Measurements from ENCODE around the gene EFHC1. TPM values are rescaled to one million over a fixed set of nuclear protein-coding genes. Genes with fewer than 3 reads are reported as not detected.

Gene EFHC1
- total RNA-seq, 1 donor from 2014 or later = 59.8 TPM

DNA sequence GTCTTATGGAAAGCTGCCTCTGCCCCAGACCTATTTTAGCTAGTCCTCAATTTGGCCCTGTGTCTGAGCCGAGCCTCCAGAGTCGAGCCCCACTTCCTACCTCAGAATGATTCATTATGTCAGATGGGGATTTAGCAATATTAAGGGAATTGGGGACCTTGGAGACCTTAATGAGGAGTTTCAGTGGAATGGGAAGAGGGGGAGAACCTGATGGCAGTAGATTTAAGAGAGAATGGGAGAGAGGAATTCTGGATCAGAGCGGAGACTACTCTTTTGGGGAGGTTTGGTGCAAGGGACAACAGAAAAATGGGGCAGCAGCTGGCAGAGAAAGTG is 63.5 kb downstream of the EFHC1 start:
- Mint-ChIP-seq H3K4me3 (no peak overlapping the region), H3K27ac (no peak overlapping the region)

DNA sequence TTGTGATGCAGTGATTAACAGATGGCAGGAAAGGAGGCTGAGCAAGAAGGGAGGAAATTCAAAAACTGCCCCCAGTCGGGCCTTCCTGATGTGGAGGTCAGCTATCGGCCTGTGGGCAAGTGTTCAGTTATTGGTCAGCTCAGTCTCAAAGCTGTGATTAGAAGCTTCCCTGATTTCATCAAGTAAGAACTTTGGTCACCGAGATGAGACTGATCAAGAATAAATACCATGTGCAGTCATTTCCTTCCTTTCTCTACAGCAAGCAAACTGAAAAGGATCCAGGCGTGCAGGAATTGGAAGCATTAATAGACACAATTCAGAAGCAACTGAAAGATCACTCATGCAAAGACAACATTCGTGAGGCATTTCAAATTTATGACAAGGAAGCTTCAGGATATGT is 69.7 kb downstream of the EFHC1 start:
- H3K4me3 Mint-ChIP-seq = no peak overlapping the region
- no peak overlapping the region for H3K4me3 ChIP-seq
- H3K9ac ChIP-seq = no peak overlapping the region
- no peaks in the 10 kb centered on the region for H3K79me2 ChIP-seq (ENCODE audit: low read depth)
- no peak overlapping the region for H2AFZ ChIP-seq (replicated peaks)
- no peaks in the 10 kb centered on the region for H3K27me3 ChIP-seq
- peaks cover 5% of the 10 kb centered on the region for H3K27me3 Mint-ChIP-seq (ENCODE audit: insufficient read depth, low read depth)
- no peak overlapping the region for H3K27ac Mint-ChIP-seq
- H3K9me3 Mint-ChIP-seq = no peaks in the 10 kb centered on the region
- H3K4me1 ChIP-seq = peaks cover 5% of the 10 kb centered on the region
- no peaks in the 10 kb centered on the region for H3K9me3 ChIP-seq (ENCODE audit: low read depth)
- H3K4me1 Mint-ChIP-seq = no peaks in the 10 kb centered on the region
- no peak overlapping the region for H3K4me2 ChIP-seq
- no peaks in the 10 kb centered on the region for H4K20me1 ChIP-seq (ENCODE audit: low read depth)
- H3K27ac ChIP-seq = no peak overlapping the region
- H3F3A ChIP-seq (ENCODE audit: low read depth) = peaks cover 5% of the 10 kb centered on the region
- no peak for TF ChIP-seq EZH2 (IDR thresholded peaks at IDR 0.05)
- no peak for TF ChIP-seq EZH2phosphoT487 (IDR thresholded peaks at IDR 0.05)
- no peak for DNase-seq (ENCODE audit: low spot score)
- peaks cover 37% of the 10 kb centered on the region for H3K36me3 Mint-ChIP-seq
- H3K36me3 ChIP-seq = no peaks in the 10 kb centered on the region

More for the DNA sequence above, 63.5 kb downstream of the EFHC1 start:
- no peak overlapping the region for H2AFZ ChIP-seq (replicated peaks)
- Mint-ChIP-seq H3K4me1 (no peaks in the 10 kb centered on the region), H3K36me3 (peaks cover 29% of the 10 kb centered on the region), H3K27me3 (ENCODE audit: insufficient read depth, low read depth) (no peaks in the 10 kb centered on the region), H3K9me3 (no peaks in the 10 kb centered on the region)
- H3K9me3 ChIP-seq (ENCODE audit: low read depth) = no peaks in the 10 kb centered on the region
- no peak overlapping the region for H3K27ac ChIP-seq
- H3K27me3 ChIP-seq = no peaks in the 10 kb centered on the region
- no peak overlapping the region for H3K4me2 ChIP-seq
- H3F3A ChIP-seq (ENCODE audit: low read depth) = no peaks in the 10 kb centered on the region
- no peak overlapping the region for H3K9ac ChIP-seq
- no peaks in the 10 kb centered on the region for H3K4me1 ChIP-seq
- no peaks in the 10 kb centered on the region for H3K36me3 ChIP-seq
- DNase-seq (ENCODE audit: low spot score) = no peak
- H4K20me1 ChIP-seq (ENCODE audit: low read depth) = no peaks in the 10 kb centered on the region
- H3K79me2 ChIP-seq (ENCODE audit: low read depth) = no peaks in the 10 kb centered on the region
- TF ChIP-seq, protein P1, sequence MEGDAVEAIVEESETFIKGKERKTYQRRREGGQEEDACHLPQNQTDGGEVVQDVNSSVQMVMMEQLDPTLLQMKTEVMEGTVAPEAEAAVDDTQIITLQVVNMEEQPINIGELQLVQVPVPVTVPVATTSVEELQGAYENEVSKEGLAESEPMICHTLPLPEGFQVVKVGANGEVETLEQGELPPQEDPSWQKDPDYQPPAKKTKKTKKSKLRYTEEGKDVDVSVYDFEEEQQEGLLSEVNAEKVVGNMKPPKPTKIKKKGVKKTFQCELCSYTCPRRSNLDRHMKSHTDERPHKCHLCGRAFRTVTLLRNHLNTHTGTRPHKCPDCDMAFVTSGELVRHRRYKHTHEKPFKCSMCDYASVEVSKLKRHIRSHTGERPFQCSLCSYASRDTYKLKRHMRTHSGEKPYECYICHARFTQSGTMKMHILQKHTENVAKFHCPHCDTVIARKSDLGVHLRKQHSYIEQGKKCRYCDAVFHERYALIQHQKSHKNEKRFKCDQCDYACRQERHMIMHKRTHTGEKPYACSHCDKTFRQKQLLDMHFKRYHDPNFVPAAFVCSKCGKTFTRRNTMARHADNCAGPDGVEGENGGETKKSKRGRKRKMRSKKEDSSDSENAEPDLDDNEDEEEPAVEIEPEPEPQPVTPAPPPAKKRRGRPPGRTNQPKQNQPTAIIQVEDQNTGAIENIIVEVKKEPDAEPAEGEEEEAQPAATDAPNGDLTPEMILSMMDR (IDR thresholded peaks at IDR 0.05) = no peak
- TF ChIP-seq EZH2phosphoT487 (IDR thresholded peaks at IDR 0.05) (no peak), EZH2 (IDR thresholded peaks at IDR 0.05) (no peak)
- H3K4me3 ChIP-seq = no peak overlapping the region

- H3K4me3 Mint-ChIP-seq = no peak overlapping the region
- no peak overlapping the region for H2AFZ ChIP-seq (replicated peaks)
- H4K20me1 ChIP-seq (ENCODE audit: low read depth) = no peaks in the 10 kb centered on the region
- no peaks in the 10 kb centered on the region for H3K9me3 ChIP-seq (ENCODE audit: low read depth)
- no peak for DNase-seq (ENCODE audit: low spot score)
- H3K36me3 Mint-ChIP-seq = peaks cover 34% of the 10 kb centered on the region
- H3K4me3 ChIP-seq = no peak overlapping the region
- no peaks in the 10 kb centered on the region for H3K9me3 Mint-ChIP-seq
- H3K79me2 ChIP-seq (ENCODE audit: low read depth) = no peaks in the 10 kb centered on the region
- no peak overlapping the region for H3K4me2 ChIP-seq
- peaks cover 5% of the 10 kb centered on the region for H3F3A ChIP-seq (ENCODE audit: low read depth)
- peaks cover 5% of the 10 kb centered on the region for H3K4me1 ChIP-seq
- no peak overlapping the region for H3K27ac ChIP-seq
- H3K27me3 ChIP-seq = no peaks in the 10 kb centered on the region
- no peaks in the 10 kb centered on the region for H3K36me3 ChIP-seq
- peaks cover 5% of the 10 kb centered on the region for H3K27me3 Mint-ChIP-seq (ENCODE audit: insufficient read depth, low read depth)
- no peaks in the 10 kb centered on the region for H3K4me1 Mint-ChIP-seq
- H3K9ac ChIP-seq = no peak overlapping the region
- TF ChIP-seq, protein P1 (IDR thresholded peaks at IDR 0.05) = no peak
- TF ChIP-seq EZH2 (IDR thresholded peaks at IDR 0.05) = no peak
- TF ChIP-seq EZH2phosphoT487 (IDR thresholded peaks at IDR 0.05) = no peak
- no peak overlapping the region for H3K27ac Mint-ChIP-seq
Measured at GRCh38 chr6:52491203-52492069, 71.3 kb downstream of the EFHC1 start.

GRCh38 chr6:52493669-52494068 is 73.5 kb downstream of the EFHC1 start:
- no peaks in the 10 kb centered on the region for H4K20me1 ChIP-seq (ENCODE audit: low read depth)
- H2AFZ ChIP-seq (replicated peaks) = no peak overlapping the region
- H3F3A ChIP-seq (ENCODE audit: low read depth) = peaks cover 8% of the 10 kb centered on the region
- no peak overlapping the region for H3K4me3 ChIP-seq
- no peaks in the 10 kb centered on the region for H3K36me3 ChIP-seq
- no peaks in the 10 kb centered on the region for H3K79me2 ChIP-seq (ENCODE audit: low read depth)
- H3K4me1 ChIP-seq = peaks cover 7% of the 10 kb centered on the region
- no peak overlapping the region for H3K4me3 Mint-ChIP-seq
- H3K4me1 Mint-ChIP-seq = peaks cover 9% of the 10 kb centered on the region
- no peak for DNase-seq (ENCODE audit: low spot score)
- no peaks in the 10 kb centered on the region for H3K27me3 ChIP-seq
- H3K27ac ChIP-seq = peak overlapping the region; percentile 70
- no peaks in the 10 kb centered on the region for H3K9me3 ChIP-seq (ENCODE audit: low read depth)
- no peak overlapping the region for H3K9ac ChIP-seq
- H3K27ac Mint-ChIP-seq = no peak overlapping the region
- TF ChIP-seq, protein P1 (IDR thresholded peaks at IDR 0.05) = no peak
- TF ChIP-seq EZH2phosphoT487 (IDR thresholded peaks at IDR 0.05) = no peak
- TF ChIP-seq EZH2 (IDR thresholded peaks at IDR 0.05) = no peak
- no peak overlapping the region for H3K4me2 ChIP-seq
- H3K36me3 Mint-ChIP-seq = peaks cover 33% of the 10 kb centered on the region
- no peaks in the 10 kb centered on the region for H3K9me3 Mint-ChIP-seq
- peaks cover 5% of the 10 kb centered on the region for H3K27me3 Mint-ChIP-seq (ENCODE audit: insufficient read depth, low read depth)

All from neural progenitor cell (in vitro differentiated cells).